ENCODE measurements around the gene LRP5.
"Not testable (repeated sequence)": the region's sequence is repeated elsewhere in the genome, so short reads cannot be mapped to it uniquely, and the experiment has no call there.

The LRP5 gene

GRCh38 chr11:68430384-68430783 is 118.0 kb downstream of the LRP5 start:
- no peak for FAIRE-seq
- TF ChIP-seq CTCF (IDR thresholded peaks at IDR 0.05; ENCODE audit: insufficient read depth, missing control alignments): no peak

GRCh38 chr11:68430801-68431200 is 118.4 kb downstream of the LRP5 start:
- FAIRE-seq: no peak
- TF ChIP-seq CTCF (IDR thresholded peaks at IDR 0.05; ENCODE audit: insufficient read depth, missing control alignments): no peak
- DNase-seq (ENCODE audit: insufficient read length, low spot score): no peak

More at GRCh38 chr11:68430384-68430783, 118.0 kb downstream of the LRP5 start:
- DNase-seq (ENCODE audit: insufficient read length, low spot score): no peak

GRCh38 chr11:68431984-68432645 is 119.7 kb downstream of the LRP5 start:
- no peak for FAIRE-seq
- no peak for DNase-seq (ENCODE audit: insufficient read length, low spot score)
- TF ChIP-seq CTCF (IDR thresholded peaks at IDR 0.05; ENCODE audit: insufficient read depth, missing control alignments): no peak

GRCh38 chr11:68432874-68433273 is 120.5 kb downstream of the LRP5 start:
- DNase-seq (ENCODE audit: insufficient read length, low spot score) (no peak), FAIRE-seq (no peak)
- TF ChIP-seq CTCF (IDR thresholded peaks at IDR 0.05; ENCODE audit: insufficient read depth, missing control alignments): no peak

GRCh38 chr11:68433541-68433940 is 121.2 kb downstream of the LRP5 start:
- FAIRE-seq (no peak), DNase-seq (ENCODE audit: insufficient read length, low spot score) (no peak)
- no peak for TF ChIP-seq CTCF (IDR thresholded peaks at IDR 0.05; ENCODE audit: insufficient read depth, missing control alignments)

- DNase-seq (ENCODE audit: insufficient read length, low spot score); FAIRE-seq: not testable (repeated sequence)
These were observed 121.8 kb downstream of the LRP5 start for GRCh38 chr11:68434159-68434558.

GRCh38 chr11:68436162-68436888 is 123.9 kb downstream of the LRP5 start:
- no peak for DNase-seq (ENCODE audit: insufficient read length, low spot score)
- no peak for FAIRE-seq
- no peak for TF ChIP-seq CTCF (IDR thresholded peaks at IDR 0.05; ENCODE audit: insufficient read depth, missing control alignments)

Data from D721Med (cell line).